Stromal cell of bone marrow (primary cell): ENCODE data around the gene RAB22A.
A peak's percentile ranks its signal among the peaks of the same experiment; 100 is the strongest.
"Not testable (repeated sequence)": the region's sequence is repeated elsewhere in the genome, so short reads cannot be mapped to it uniquely, and the experiment has no call there.

Experiments used
- DNase-seq: peaks from one replicate; pipeline ENCODE4 v3.0.0-alpha.2; 2012; ENCODE audit warnings: low read depth

The RAB22A gene

DNA sequence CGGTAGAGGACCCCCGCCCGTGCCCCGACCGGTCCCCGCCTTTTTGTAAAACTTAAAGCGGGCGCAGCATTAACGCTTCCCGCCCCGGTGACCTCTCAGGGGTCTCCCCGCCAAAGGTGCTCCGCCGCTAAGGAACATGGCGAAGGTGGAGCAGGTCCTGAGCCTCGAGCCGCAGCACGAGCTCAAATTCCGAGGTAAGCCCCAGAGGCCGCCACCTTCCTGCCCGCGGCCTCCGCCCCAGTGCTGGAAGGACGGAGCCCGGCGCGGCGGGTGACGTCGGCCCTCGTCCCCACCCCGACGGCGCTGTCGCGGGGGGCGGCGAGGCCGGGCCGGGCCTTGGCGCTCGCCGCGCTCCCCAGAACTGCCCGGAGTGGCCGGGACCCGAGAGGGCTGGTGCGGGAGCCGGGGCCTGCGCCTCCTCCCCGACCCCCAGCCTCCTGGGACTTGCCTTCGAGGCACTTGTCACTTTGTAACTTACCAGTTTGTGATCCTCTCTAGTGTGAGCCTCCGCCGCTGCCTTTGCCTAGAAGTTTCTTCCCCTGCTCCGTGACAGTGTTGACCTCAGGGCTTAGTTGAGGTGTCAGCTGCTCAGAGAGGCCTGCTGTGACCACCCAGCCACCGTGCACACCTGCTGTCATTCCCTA, 79.9 kb downstream of the RAB22A start:
- no peak for DNase-seq

DNA sequence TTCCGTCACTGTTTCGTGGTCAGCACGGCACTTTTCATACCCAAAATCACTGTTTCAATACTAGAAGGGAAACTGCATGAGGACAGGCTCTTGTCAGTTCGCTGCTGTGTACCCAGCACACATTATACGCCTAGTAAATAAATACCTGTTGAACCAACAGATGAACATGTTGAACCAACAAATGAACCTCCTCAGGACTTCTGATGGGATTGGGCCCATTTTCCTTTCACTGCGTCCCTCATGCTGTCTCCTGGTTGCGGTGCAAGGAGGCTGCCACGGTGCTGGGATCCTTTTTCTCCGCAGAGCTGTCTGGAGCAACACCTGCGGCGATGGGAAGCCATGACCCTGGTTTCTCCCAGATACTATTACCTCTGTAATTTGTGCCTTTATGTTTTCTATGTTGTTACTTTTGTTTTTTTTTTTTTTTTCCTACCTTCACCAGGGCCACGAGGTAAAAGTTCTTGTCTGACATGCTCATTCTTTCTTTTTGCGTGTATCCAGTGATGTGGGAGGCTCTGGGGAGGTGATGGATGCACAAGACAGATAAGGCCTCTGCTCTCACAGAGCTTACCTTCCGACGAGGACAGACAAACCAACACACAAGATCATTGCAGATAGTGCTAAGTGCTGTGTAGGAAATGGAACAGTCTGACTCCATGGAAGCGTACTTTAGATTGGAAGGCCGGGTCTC, 80.6 kb downstream of the RAB22A start:
- no peak for DNase-seq

DNA sequence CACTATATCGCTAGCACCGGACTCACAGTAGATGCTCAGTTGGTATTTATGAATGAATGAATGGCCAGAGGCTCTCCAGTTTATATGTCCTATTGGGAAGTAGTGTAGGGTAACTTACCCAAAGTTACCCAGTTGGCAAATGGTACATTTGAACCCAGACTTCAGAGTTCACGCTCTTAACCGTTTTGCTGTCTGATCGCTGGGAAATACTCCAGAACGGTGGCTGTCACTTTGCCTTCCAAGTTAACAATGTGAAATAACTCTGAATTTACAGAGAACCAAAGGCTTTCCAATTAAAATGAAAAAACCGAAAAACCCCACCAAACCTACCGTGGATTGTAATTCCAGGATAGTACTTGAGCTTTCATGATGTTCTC, 81.1 kb downstream of the RAB22A start:
- DNase-seq: no peak

DNA sequence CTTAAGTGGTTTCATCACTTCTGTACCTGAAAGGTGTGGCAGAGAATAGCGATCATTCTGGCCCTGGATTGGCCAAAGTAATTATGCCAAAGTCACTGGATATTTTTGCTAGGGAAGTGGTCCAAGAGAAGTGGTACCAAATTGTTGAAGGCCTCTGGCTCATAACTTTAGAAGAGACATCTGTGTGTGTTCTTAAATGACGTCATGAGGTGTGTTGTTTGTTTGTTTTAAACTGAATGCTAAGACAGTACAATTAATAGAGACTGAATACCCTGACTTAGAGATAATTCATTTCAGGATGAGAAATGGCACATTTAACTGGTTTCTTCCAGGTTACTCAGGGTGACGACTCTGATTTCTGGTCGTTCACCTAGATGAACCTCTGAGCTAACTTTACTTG, 82.8 kb downstream of the RAB22A start:
- DNase-seq: no peak

DNA sequence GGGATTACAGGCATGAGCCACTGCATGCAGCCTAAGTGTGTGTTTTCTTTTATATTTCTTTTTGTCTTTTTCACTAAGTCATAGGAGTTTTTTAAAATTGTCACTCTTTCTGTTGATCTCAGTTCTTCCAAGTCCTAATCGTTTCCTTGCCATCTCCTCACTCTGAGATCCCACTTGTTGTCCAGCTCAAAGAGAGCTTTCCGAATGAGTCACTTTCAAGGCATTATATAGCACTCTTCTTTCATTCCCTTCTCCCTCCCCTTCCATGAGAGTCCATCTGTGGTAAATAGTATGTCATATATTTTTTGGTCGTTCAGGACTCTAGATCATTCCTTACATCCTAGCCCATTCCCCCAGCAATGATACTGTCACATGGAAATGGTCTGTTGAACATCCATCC, 83.8 kb downstream of the RAB22A start:
- DNase-seq: no peak

DNA sequence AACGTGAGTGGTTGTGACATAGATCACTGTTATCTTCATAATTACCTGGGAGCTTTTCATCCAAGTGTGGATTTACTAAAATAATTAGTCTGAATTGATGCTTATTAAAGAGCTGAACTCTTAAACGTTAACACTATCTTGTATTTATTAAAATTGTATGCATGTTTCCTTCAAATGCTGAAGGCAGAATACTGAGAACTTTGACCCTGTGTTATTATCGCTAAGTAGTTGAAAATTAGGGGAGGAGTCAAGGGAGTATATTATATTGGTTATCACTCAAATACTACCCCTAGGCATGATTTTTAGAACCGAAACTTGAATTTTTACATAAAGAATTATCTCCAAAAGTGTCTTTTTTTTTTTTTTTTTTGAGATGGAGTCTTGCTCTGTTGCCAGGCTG, 85.3 kb downstream of the RAB22A start:
- no peak for DNase-seq

DNA sequence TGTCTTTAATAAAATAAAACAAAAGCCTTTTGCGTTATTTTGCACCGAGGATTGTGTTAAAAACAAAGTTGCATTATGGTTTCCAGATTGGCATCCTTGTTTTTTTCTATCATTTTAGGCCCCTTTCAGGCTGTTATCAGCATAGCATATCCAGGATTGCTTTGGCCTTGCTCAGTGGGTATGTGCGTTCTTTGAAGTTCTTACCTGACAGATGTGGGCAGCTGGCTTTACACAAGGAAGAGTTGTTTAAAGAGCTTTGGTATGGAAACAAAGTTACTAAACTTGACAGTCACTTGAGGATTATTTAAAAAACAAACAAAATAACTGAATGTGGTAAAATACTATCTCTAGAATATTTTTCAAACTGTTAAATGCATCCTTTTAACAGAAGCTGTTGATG, 86.1 kb downstream of the RAB22A start:
- DNase-seq: no peak

DNA sequence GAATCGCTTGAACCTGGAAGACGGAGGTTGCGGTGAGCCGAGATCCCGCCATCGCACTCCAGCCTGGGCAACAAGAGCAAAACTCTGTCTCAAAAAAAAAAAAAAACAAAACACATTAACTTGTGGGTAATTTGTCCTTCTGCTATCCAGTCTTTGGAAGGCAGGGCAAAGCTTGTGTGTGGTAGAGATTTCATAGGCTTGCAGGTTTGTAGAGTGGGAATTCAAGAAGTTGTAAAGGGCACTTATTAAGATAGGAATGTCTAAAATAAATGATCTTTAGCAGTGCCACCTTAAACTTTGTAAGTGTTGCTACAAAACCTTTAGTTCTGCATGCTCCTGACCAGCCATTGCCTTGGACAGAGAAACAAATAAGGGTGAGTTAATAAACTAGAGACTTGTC, 87.9 kb downstream of the RAB22A start:
- DNase-seq: no peak

DNA sequence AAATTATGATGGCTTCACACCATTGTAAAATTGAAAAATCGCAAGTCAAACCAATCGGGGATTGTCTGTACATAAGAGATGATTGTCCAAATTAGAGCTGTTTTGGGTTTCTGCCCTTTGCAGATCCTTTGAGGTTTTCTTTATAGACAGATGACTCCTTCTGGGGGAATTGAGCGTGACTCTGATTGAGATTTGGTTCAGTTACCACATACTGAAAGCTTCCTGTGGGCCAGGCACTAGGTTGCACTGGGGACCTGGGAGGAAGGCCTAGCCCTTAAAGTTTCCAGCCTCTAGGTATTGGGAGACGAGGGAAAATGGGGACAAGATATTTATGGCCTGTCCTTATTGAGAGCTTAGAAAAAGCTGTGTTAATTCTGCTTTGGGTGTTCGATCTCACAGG, 88.7 kb downstream of the RAB22A start:
- no peak for DNase-seq

DNA sequence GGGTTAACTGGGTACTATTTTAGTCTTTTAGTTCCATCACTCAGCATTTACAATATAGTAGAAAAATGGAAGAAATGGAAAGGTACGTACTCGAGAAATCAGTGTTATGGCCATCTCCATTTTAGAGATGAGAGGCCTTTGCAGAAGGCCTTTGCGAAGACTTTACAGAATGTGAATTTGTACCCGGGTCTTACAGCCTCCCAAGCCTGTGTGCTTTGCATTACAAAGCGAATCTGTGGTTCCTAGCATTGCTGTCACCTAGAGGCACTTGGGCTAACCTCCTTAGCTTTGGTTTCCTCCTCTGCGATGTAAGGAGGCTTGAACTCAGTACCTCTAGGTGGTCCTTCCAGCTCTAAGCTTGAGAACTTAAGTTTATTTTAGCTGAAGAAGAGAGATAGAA, 90.4 kb downstream of the RAB22A start:
- DNase-seq: no peak

DNA sequence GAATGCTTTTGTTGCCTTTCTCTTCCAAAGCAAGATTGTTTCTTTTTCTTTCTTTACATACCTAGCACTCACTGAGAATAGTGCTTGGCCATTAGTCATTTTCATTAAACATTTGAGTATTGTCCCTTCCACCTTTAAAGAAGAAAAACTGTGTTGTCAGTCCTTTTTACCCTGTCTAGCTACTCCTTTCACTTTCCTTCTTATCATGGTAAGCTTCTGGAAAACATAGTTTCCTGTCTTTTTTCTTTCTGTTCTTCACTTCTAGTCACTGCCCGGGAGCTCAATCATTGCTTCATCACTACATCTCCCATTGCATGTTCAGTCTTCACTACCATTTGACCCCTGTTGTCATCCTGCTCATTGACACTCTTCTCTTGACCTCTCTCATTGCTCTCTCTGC, 91.6 kb downstream of the RAB22A start:
- no peak for DNase-seq

DNA sequence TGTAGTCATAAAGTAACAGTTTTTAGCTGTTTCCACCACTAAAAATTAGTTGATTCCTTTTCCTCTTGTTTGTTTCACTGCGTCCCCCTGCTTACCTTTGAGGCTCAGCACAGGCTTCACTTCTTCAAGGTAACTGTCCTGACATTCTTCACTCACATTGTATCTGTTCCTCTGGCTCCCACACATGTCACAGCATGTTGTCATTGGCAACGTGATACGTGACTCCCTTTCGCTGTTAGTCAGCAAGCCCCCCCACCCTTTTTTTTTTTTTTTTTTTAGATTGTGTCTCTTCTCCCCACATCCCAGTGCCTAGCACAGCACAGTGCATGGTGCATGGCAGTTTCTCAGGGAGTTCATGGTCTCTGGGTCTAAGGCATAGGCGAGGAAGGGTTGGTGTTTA, 92.8 kb downstream of the RAB22A start:
- no peak for DNase-seq

DNA sequence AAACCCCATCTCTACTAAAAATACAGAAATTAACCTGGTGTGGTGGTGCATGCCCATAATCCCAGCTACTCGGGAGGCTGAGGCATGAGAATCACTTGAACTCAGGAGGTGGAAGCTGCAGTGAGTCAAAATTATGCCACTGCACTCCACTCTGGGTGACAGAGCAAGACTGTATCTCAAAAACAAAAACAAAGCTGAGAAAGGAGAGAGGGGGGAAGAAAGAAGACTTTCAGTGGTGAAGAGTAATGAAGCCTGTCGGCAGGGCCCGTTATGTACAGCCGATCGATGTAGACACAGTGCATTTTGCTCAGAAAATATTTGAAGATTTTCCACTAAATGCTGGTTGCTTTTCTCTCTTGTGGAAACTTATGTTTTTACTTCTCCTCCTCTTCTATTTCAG, 93.3 kb downstream of the RAB22A start:
- DNase-seq: no peak

DNA sequence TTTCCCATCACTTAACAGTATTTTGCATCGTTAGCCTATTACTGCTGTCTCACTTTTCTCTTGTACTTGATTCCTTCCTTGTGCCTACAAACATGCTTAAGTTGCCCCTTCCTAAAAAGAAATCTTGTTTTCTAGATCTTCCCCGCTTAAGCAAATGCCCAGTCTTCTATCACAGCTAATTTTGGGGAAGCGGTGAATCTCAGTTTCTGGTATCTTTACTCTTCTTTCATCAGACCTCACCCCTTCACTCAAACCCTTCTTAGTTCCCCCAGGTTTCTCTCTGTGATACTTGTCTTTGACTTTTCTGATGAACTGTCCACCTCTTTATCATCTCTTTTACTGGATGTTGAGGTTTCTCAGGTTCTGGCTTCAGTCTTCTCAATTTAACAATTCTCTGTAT, 93.8 kb downstream of the RAB22A start:
- DNase-seq: no peak

DNA sequence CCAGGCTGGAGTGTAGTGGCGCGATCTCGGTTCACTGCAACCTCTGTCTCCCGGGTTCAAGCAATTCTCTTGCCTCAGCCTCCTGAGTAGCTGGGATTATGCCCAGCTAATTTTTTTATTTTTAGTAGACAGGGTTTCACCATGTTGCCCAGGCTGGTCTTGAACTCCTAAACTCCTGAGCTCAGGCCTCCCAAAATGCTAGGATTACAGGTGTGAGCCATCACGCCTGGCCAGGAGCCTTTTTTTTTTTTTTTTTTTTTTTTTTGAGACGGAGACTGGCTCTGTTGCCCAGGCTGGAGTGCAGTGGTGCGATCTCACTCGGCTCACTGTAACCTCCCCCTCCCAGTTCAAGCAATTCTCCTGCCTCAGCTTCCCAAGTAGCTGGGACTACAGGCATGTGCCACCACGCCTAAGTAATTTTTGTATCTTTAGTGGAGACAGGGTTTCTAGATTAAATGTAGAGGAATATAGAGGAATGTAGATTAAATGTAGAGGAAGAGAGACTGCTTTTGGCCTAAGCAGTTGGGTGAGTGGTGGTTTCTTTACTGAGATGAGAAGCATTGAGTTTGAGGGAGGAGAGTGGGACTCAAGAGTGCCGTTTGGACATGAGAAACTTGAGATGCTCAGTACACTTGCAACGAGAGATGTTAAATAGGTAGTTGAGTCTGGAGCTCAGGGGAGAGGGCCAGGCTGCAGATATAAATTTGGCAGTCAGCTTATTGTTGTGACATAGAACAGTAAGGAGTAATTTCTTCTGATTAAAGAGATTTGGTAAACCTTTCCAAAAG, 96.2 kb downstream of the RAB22A start:
- DNase-seq: no peak

DNA sequence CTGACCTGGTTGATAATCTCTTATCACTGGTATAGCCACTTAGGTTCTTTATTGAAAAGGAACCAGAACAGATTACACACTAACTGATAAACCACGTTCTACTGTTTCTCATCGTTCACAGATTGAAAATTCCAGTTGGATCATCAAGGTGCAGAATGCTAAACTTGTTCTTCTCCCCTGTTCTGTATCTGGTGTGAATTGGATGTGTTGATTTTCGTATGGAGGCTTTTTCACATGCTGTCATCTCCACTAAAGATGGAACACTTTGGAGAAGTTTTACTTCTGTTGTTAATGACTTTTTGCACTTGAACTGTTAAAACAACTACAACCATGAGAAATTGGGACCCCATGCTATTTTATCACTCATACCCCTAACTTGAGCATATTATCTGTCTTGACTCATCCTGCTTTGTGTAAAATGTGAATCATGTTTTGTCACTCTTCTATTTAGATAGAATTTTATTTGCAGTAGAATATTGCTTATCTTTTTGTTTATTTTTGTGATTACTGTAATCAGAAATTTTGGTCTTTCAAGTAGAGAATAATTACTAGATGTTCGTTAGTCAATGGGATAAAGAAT, 97.0 kb downstream of the RAB22A start:
- no peak for DNase-seq

DNA sequence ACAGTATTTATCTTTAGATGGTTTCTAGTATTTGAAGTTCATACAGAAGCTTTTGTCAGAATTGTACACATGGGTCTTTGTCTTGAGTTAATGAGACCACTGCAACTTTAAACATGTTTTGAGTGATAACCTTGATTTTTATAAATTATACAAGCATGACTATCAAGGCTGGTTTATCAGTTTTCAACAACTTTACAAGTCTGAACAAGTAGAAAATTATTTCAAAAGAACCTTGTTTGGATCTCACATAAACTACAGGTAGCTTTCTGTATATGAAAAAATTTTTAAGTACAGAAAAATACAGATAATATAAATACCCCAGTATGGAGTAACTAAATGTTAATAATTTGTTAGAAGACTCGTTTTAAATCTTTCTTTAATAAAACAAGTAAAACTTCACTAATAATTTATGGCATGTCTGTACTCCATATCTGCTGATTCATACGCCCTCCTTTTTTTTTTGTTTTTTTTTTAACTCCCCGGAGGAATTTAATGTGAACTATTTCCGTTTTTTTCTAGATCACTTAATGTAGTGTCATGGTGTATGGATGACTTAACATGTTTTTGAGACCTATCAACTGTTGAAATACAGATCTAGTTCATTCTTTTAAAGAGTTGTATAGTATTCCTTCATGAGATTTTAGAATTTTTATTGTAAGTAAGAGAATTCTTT, 97.8 kb downstream of the RAB22A start:
- DNase-seq: peak; percentile 22

DNA sequence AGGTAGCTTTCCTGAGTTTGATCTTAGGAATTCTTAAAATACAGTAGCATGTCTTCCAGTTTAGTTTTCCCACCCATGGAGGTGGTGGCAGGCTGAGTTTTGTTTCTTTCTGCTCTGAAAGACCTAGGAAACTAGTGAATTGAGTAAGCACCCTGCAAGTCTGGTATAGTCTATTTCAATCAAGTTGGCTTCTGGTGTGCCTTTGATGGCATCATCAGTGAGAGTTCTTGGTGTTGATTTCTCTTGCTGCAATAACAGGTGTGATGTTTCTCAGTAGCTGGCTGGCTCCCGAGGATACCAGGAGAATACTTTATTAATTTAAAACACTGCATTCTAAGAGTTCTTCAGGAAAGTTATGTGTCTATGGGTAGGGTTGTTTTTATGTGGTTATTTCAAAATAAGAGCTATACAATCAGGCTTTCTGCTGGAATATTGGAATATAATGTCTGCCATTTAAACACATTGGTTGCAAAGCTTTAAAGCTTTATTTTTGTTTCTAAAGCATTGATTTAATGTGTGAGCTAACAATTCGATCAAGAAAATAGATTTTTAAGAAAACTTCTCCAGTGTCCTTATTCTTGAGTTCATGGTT, 98.5 kb downstream of the RAB22A start:
- no peak for DNase-seq

DNA sequence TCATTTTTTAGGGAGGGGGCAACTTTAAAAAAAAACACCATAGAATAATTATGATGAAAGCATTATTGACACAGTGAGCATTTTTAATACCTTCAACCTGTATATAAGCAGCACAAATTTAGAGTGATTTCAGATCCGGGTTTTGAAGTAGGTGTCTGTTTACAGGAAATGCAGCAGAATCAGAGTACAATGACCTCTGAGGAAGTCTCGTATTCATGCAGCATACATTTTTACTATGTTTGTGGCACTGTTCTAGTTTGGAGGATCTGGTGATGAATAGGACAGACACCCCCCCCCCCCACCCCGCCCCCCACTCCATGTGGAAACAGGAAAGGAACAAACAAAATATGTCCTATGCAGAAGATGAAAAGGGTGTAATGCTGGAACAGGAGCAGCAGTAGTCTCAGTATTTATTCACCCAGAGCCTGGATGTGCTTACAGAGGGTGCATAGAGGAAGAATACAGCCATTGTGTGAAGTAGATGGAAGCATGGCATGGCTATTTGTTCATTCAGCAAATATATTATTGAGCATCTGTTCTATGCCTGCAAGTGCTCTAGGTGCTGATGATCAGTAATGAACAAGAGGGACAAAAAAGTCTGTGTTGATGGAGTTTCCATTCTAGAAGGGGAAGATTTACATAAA, 99.2 kb downstream of the RAB22A start:
- no peak for DNase-seq

DNA sequence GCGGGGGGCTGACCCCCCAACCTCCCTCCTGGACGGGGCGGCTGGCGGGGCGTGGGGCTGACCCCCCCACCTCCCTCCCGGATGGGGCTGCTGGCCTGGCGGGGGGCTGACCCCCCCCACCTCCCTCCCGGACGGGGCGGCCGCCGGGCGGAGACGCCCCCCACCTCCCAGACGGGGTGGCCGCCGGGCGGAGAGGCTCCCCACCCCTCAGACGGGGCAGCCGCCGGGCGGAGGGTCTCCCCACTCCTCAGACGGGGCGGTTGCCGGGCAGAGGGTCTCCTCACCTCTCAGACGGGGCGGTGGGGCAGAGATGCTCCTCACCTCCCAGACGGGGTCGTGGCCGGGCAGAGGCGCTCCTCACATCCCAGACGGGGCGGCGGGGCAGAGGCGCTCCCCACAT, 104.7 kb downstream of the RAB22A start:
- DNase-seq: not testable (repeated sequence)

DNA sequence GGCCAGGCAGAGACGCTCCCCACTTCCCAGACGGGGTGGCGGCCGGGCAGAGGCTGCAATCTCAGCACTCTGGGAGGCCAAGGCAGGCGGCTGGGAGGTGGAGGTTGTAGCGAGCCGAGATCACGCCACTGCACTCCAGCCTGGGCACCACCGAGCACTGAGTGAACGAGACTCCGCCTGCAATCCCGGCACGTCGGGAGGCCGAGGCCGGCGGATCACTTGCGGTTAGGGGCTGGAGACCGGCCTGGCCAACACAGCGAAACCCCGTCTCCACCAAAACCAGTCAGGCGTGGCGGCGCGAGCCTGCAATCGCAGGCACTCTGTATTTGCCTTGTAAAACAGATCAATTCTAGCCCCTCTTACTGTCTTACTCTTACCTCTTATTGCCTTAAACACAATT, 105.3 kb downstream of the RAB22A start:
- not testable (repeated sequence) for DNase-seq

DNA sequence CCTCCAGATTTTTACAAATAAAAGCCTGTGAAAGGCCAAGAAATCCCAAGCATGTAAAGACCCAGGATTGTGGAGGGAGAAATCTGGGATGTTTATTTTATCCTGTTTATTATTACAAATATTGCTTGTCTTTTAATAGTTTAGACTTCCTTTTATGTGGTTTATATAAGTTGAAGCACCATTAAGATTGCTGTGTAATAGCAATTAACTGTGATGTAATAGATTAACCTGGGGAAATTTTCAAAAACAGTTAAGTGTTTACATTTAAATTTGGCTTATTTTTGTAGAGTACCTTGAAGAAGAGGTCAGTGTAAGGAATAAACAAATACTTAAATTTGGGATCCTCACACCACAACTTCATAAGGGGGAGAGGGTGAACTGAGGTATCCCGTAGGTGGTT, 106.5 kb downstream of the RAB22A start:
- DNase-seq: no peak
